ENCODE measurements around the gene RRN3.
"Not testable (repeated sequence)": the region's sequence is repeated elsewhere in the genome, so short reads cannot be mapped to it uniquely, and the experiment has no call there.

DNA sequence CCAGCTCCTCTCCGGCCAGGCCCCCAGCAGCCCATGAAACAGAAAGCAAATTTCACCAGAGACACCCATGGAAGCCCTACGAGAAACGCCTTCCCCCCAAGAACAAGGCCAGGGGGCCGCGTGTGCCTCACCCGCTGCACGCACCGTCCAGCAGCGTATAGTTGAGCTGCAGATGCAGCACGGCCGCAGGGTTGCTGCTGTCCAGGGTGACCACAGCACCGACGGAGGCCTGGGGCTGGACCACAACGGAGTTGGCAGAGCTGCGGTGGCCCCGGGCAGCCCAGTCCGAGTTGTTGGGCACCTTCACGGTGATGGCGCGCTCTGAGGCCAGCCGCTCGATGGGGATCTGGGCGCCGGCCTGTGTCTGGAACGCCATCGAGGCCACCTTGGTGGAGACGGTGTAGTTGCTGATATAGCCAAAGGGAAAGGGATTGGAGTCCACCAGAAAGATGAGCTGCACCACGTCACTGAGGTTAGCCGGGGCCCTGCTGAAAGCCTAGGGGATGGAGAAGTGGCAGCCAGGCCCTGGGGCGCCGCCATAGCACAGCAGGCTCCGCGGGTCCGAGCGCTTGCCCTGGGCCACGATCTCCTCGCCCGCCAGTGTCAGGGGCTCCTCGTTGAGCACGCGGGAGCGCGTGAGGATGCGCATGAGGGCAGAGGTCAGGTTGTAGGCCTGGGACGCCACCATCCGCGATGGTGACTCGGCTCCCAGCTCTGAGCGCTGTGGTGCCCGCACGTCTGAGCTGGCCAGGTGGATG lies 37.0 kb upstream of the RRN3 start:
- TF ChIP-seq POLR2A, POLR2AphosphoS5, EP300 (IDR thresholded peaks at IDR 0.05): not testable (repeated sequence)
- TF ChIP-seq, protein P1, sequence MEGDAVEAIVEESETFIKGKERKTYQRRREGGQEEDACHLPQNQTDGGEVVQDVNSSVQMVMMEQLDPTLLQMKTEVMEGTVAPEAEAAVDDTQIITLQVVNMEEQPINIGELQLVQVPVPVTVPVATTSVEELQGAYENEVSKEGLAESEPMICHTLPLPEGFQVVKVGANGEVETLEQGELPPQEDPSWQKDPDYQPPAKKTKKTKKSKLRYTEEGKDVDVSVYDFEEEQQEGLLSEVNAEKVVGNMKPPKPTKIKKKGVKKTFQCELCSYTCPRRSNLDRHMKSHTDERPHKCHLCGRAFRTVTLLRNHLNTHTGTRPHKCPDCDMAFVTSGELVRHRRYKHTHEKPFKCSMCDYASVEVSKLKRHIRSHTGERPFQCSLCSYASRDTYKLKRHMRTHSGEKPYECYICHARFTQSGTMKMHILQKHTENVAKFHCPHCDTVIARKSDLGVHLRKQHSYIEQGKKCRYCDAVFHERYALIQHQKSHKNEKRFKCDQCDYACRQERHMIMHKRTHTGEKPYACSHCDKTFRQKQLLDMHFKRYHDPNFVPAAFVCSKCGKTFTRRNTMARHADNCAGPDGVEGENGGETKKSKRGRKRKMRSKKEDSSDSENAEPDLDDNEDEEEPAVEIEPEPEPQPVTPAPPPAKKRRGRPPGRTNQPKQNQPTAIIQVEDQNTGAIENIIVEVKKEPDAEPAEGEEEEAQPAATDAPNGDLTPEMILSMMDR (IDR thresholded peaks at IDR 0.05), result not testable (repeated sequence)

All from stomach (tissue), 4 donors.